Amniotic epithelial cell (primary cell): ENCODE data around the gene SPAG17.

Experiments used
- DNase-seq: peaks from one replicate; pipeline ENCODE4 v3.0.0-alpha.2; 2010; ENCODE audit warnings: low read depth

Gene SPAG17

GRCh38 chr1:118118873-118119463 lies 66.1 kb downstream of the SPAG17 start:
- DNase-seq, result no peak

- DNase-seq, result no peak
Observed at GRCh38 chr1:118118469-118118868, 66.6 kb downstream of the SPAG17 start.

DNA sequence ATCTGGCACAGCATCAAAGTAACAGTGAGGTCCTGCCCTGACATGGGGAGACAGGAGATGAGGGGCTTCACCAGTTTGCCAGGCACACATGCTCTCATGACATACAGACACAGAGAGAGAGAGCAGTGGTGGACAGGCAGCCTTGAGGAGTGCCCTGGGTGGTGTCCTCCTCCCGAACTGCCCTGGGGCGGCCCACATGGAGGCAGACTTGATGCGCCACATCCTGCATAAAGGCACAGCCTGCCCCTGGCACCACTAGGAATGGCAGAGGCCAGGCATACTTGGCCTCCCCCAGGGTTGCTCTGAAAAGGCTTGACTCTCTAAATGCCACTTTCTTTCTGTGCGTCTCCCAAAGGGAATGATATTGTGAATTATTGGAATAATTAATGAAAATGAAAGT lies 67.5 kb downstream of the SPAG17 start:
- DNase-seq, result no peak

GRCh38 chr1:118116909-118117308 lies 68.1 kb downstream of the SPAG17 start:
- no peak for DNase-seq

DNA sequence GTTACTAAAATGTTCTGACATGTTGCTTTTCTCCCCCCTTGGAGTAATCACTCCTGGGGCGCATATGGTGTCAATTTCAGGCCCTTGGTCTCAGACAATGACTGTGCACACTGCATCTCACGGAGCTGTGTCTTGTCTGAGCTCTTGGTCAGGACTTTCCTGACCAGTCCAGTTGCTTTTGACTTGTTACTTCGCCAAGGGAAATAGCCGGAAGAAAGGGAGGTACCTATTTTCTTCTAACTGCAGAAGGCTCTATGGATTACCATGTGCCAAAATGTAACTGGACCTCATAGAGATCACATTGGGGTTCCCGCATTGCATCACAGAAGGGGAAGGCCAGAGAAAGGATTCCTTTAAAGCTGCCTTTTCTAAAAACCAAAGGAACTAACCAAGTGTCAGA lies 68.6 kb downstream of the SPAG17 start:
- no peak for DNase-seq

GRCh38 chr1:118115567-118116295 lies 69.3 kb downstream of the SPAG17 start:
- DNase-seq, result no peak

DNA sequence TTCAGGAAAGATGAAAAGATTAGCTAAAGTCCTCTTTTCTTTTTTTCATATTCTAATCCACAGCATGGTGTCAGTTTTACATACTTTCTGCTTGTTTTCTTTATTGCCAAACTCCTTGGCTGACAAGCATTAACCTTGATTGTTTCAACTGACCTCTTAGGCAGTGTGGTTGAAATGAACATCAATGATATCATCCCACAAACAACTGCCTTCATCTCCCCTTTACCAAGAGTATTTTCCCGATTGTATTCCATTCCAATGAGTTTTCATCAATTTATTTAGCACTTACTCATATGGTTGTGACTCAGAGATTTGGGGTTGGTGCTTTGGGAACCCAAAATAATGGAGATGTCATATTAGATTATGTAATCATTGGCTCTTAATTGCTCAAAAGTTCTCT lies 71.8 kb downstream of the SPAG17 start:
- DNase-seq, result no peak

DNA sequence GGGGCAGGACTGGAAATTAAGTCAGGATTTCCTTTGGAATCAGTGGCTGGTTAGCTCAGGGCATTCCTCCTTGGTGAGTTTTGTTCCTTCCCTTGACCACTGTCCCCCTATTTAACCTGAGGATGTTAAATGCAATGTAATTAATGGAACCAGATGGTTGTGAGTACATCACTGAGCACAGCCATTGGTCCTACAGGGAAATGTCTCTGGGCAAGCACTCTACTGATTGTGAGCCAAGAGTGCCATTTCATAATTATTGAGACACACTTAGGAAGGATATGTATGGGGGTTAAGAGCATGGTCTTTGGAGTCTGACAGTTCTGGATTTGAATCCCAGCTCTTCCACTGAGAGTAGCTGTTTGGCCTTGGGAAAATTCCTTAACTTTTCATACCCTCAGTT lies 74.4 kb downstream of the SPAG17 start:
- DNase-seq, result no peak

DNA sequence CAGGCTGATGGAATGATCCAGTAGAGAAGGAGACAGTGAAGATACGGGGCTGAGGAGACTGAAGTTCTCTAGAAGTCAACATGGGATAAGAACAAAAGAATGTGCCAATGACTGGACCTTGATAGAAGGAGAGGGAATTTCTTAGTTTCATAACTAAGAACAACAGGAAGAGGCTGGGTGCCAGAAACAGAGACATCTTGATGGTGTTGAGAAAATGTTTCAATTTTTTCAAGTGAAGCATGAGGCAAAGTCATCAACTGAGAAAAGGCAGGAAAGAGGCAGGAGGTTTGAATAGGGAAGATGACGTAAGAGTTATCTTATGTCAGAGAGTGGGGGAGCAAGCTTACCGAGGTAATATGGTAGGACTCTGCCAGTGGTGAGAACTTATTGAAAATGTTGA lies 80.1 kb downstream of the SPAG17 start:
- no peak for DNase-seq

- DNase-seq, result no peak
Observed at GRCh38 chr1:118102445-118102844, 82.6 kb downstream of the SPAG17 start.

DNA sequence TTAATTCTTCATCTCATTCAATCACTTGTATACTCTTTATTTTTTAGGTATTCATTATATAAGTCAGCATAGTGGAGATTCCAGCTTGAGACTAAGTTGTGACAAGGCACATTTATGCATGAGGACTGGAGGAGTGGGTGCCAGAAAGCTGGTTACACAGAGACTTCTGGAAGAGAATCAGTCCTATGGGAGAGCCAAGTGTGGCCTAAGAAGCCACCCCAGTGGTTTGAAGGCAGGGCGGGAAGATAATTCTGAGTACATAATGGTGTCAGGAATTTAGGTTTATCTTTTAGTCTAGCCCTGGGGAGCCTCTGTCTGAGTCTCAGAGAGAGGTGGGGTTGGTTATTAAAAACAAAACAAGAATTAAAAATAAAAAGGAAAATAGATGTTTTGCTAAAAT lies 83.0 kb downstream of the SPAG17 start:
- no peak for DNase-seq

DNA sequence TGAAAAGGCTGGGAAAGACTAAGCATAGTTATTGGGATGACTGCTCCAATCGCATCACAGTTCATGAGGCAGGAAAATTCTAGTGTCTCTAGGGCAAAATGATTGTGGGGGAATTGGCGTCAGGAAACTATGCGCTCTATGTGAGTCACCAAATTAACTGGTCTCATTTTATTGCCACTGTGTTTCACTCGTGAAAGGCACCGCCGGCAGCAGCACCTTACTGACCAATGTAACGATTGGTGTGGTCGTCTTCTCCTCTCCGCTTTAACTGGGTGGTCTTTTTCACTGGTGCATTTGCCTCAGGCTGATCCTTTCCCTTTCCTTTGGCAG lies 83.5 kb downstream of the SPAG17 start:
- no peak for DNase-seq

DNA sequence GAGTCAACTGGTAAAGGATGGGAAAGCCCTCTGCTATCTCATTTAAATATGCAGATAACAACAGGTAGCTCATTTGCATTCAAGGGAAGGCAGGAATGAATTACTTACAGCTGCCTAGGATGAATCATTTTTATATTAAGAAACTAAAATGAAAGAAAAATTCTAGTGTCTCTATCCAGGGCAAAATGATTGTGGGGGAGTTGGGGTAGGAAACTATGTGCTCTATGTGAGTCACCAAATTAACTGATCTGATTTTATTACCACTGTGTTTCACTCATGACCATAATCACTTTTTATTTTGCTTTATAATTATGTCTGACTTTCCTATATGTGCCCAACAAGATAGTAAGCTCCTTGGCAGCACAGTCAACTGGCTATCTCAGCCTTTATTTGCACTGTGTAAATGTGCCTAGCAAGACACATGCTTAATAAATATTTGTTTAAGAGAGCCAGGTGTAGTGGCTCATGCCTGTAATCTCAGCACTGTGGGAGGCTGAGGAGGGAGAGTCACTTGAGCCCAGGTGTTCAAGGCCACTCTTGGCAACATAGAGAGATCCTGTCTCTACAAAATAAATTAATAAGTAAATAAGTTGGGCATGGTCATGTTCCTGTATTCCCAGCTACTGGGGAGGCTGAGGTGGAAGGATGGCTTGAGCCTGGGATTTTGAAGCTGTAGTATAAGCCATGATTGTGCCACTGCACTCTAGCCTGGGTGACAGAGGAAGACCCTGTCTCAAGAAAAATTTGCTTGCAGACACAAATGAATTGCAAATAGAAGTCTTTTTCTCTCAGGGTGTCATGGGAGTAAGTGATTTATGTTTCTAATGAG lies 84.1 kb downstream of the SPAG17 start:
- DNase-seq, result no peak

GRCh38 chr1:118099686-118100085 lies 85.3 kb downstream of the SPAG17 start:
- DNase-seq, result no peak

DNA sequence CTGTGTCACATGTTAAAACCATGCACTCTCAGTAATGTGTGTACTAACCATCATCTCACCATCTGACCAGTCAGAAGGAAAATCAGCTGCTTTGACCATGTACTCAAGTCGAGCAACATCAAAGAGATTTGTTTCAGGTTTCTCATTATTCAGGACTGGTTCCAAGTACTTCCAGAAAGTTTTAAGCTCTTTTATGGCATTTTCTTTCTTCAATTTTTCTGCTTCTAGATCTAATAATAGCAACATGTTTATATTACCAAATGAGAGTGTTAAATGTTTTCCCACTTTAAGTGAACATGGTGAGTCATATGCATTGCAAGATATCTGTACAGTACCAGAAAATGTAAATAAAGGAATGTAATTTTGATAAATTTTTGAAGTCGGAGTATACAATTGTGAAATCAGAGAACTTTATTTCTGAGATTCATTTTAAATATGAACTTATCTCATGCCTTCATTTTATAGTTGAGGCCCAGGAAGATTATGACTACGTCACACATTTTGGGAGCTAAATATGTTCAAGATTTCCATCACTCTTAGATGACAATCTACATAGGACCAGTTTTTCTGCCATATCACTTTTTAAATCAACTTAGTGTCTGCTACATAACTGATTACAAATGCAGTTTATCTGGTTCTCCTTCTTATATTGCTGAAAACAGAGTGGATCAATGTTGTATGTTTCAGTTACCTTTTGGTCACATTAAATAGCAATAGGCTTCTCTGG lies 87.2 kb downstream of the SPAG17 start:
- peak; percentile 2 for DNase-seq

DNA sequence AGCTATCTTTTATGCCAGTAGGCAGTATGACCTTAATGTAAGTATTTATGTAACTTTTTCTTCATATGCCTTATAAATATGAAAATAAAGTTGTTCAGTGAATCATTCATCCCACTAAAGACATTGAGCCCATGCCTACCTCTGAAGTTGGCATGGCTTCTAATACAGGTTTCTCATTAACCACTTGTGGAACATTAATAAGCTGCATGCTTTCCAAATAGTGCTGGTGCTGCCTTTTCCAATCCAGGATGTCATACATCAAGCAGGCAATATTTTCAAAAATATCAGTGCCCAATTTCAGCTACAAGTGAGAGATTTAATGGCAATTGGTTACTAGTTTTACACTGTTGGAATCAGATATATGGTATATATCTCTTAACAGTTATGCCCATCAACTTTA lies 92.0 kb downstream of the SPAG17 start:
- DNase-seq, result no peak

DNA sequence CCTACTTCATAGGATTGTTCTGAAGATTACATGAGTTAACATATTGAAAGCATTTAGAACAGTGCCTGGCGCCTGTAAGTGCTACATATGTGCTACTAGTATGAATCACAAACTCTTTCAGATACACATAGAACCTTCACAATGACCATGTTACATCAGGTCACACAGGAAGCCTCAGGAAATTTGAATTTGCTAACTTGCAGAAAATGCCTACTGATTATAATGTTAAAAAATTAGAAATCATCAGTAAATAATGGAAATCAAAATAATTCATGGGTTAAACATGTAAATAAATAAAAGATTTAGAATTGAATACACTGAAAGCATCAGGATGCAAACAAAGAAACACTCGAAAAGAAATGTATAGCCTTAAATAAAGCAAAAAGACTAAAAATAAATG lies 94.9 kb downstream of the SPAG17 start:
- no peak for DNase-seq

DNA sequence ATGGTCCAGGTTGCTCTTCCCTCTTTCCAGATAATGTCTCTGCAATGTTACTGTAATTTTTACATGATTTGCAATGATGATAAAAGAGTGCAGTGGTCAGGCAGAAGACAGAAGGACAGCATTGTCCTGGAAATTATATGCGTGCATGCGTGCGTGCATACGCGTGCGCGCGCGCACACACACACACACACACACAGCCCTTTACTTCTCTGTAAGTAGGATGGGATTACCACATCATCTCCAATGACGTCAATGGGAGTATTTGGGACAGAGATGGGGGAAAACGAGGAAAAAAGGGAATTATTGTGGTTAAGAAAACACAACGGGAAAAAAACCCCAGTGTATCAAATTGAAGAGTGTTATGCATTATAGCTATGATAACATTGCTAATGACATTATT lies 99.7 kb downstream of the SPAG17 start:
- no peak for DNase-seq

DNA sequence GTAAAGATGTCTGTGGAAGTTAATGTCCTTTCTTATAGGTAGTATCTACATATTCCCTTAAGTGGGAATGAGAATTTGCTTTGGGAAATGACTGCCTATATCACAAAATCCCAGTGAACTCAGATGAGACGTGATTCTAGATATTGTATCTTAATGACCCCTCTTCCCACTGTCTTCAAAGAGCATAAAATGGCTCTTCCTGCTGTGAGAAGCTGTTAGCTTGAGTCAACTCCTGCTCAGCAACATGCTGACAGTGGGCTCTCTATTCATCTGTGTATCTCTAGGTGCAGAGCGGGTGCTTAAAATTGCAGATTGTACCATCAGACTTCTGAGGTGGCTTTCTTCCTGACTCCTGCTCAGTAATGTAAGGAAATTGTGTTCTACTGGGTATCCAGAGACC lies 100.6 kb downstream of the SPAG17 start:
- DNase-seq, result no peak

DNA sequence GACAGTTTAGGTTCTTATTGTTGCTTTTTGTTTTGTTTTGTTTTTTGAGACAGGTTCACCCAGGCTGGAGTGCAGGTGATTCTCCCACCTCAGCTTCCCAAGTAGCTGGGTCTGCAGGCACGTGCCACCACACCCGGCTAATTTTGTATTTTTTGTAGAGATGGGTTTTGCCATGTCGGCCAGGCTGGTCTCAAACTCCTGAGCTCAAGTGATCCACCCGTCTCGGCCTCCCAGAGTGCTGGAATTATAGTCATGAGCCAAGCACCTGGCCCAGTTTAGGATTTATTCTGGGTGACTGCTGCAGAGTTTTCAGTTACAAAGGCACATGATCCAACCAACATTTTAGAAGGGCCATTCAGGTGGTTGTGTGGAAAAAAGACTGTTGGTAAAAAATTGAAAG lies 102.0 kb downstream of the SPAG17 start:
- no peak for DNase-seq

DNA sequence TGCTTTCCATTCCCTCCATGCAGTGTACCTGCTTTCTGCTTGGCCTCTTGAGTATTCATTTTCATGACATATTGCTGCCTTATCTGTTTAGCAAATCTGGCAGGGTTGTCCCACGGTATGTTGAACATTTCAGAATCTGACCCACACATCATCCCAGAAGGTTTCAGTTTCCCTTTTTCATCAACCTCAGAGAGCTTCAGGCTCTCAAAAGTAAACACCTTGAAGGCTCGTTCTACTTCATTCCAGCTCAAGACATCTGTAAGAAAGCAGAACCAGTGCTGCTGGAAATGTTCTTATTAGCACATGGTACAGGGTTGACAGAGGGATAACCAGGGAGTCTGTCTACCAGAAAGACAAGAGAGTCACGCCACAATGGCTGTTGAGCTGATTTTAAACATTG lies 103.6 kb downstream of the SPAG17 start:
- no peak for DNase-seq

GRCh38 chr1:118077331-118078045 lies 107.5 kb downstream of the SPAG17 start:
- peak; percentile 12 for DNase-seq
